Measurements from ENCODE around the gene ADAM10.

ADAM10 gene

DNA sequence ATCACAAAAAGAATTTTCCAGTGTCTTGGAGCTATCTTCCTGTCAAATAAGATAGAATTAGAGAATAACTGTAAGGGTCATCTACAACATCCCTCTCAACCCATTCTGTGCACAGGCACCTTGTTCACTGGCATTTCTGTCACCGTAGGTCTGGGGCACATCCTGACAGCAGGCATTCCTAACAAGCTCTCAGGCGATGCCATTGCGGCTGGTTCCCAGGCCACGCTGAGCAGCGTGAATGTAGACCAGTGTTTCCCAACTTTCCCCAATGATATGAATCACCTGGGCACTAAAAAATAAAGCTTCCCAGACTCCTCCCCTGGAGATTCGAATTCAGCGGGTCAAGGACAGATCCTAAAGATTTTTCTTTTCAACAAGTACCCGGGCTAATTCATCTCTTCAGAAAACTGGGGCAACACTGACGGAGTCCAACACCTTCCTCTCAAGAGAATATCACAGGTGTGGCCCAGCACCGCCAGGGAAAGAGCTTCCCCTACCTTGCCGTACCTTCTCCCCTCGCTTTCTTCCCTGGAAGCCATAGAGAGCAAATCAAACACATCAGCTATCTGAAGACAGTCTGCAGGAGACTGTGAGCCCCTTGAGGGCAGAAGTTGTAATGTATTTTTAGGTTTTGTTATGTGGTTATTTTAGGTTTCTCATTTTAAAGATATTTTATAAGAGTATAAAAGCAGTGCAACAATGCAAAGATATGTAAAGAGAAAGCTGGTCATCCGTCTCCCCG lies 174.3 kb downstream of the ADAM10 start:
- no peak for DNase-seq (ENCODE audit: low read depth)

GRCh38 chr15:58574631-58575030 lies 174.9 kb downstream of the ADAM10 start:
- no peak for DNase-seq (ENCODE audit: low read depth)

- no peak for DNase-seq (ENCODE audit: low read depth)
Observed at GRCh38 chr15:58573270-58573669, 176.2 kb downstream of the ADAM10 start.

DNA sequence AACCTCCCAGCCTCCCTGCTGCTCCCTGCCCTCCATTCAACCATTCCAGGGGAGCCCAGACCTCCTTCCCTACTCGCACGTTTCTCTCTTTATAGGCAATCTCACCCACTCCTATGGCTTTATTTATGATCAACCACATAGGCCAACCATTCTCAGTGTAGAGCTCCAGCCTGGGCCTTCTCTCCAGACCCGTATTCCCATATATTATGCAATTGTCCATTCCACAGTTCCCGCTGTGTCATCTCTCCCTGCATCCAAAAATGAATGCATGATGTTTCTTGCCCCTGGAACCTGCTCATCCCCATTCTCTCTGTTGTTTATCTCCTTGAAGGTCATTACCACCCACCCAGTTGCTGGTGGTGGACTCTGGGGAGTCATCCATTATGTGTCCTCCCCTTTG lies 177.0 kb downstream of the ADAM10 start:
- DNase-seq (ENCODE audit: low read depth), result no peak

- DNase-seq (ENCODE audit: low read depth), result no peak
Observed at GRCh38 chr15:58571491-58571890, 178.0 kb downstream of the ADAM10 start.

DNA sequence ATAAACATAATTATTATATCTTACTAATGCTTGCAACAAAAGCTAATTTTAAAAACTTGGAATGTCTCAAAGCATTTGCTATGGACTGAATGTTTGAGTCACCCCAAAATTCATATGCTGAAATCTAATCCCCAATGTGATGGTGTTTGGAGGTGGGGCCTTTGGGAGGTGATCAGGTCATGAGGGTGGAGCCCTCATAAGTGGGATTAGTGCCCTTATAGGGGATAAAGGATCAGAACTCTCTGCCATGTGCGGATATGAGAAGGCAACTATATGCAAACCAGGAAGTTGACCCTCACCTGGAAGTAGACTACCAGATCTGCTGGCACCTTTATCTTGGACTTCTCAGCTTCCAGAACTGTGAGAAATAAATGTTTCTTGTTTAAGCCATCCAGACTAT lies 180.1 kb downstream of the ADAM10 start:
- no peak for DNase-seq (ENCODE audit: low read depth)

GRCh38 chr15:58568157-58568571 lies 181.3 kb downstream of the ADAM10 start:
- DNase-seq (ENCODE audit: low read depth), result no peak

- DNase-seq (ENCODE audit: low read depth), result no peak
Observed at GRCh38 chr15:58566029-58566428, 183.5 kb downstream of the ADAM10 start.

GRCh38 chr15:58565619-58566018 lies 183.9 kb downstream of the ADAM10 start:
- no peak for DNase-seq (ENCODE audit: low read depth)

DNA sequence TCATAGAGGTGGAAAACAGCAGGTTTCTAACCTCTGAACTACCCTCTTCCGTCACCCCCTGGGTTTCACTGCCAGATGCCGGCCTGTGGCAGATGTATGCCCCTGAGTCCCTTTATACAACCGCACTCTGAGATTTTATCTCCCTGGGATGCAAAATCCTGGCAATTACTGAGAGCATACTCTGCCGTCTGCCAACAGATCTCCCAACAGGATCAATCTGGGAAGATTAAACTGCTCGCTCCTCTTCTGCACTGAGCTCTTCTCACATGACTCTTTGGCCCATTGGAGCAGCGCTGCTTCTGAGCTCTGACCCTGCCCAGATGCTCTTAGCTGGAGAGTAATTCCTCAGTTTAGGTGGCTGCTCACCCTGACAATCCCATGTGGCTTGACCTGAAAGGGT lies 184.5 kb downstream of the ADAM10 start:
- no peak for DNase-seq (ENCODE audit: low read depth)

DNA sequence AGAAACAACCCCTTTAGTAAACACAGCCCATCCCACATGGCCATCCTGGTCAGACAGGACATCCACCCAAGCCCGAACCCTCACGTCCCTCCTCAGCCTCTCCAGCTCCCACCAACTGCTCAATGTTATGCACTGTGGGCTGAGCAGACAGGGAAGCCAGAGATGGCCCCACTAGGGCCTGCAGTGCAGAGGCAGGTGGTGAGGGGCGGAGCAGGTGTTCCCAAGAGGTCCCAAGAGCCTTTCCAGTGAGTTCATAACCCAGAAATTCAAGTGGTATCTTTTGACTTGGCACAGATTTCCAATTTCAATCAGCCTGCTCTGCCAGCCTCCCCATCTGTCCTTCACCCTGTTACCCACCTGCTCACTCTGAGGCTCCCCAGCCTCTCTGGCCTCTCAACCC lies 187.4 kb downstream of the ADAM10 start:
- DNase-seq (ENCODE audit: low read depth), result no peak

DNA sequence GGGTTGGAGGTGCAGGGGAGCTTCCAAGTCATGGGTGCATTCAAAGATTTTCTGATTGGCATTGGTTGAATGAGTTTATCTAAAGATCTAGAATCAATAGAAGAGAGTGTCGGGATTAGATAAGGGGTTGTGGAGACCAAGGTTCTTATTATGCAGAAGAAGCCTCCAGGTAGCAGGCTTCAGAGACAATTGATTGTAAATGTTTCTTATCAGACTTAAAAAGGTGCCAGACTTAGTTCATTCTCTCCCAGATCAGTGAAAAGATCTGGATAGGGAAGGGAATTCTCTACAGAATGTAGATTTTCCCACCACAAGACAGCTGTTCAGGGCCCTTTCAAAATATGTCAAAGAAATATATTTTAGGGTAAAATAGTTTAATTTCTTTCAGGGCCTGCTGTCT lies 188.2 kb downstream of the ADAM10 start:
- no peak for DNase-seq (ENCODE audit: low read depth)

DNA sequence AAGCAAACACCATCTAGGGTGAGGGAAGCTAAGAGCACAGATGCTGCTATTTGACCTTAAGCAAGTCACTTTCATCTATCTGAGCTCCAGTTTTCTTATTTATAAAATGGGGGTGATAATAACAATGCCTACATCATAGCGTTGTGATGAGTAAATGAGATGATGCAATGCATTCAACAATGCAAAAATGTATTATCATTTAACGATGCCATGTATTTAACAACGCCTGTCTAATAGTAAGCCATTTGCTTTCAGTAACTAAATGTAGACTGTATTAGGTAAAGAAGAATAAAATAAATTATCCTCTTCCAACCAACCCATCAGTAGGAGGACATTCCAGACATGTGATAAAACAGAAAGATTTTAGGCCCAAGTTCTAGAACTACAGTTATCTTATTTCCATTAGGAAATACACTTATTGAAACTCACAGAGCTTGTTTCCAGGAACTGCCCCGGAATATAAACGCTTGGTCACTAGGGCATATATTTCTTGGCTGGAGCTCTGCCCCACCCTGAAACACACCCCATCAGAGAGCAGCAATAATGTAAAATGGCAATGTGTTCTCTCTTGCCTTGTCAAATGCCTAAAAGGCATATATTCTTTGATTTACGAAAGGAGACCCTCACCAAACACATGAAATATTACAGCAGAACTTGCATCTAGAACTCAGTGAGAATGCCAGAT lies 189.5 kb downstream of the ADAM10 start:
- no peak for DNase-seq (ENCODE audit: low read depth)

DNA sequence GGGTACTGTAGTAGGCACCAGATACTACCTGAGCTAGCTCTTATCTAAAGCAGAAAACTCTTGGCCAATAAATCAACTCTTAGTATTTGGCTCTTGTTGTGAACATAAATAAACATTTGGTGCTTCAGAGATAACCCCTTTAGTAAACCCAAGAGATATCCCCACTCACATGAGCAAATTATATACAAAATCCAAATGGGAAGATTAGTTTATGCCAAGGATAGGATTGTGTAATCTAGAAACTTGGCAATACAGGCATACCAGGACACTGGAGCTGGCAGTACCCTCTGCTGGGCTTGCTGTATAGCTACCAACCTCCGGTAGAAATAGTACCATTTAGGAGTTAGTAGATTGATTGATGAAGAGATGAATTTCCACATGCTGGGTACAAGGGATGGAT lies 190.7 kb downstream of the ADAM10 start:
- DNase-seq (ENCODE audit: low read depth), result no peak

DNA sequence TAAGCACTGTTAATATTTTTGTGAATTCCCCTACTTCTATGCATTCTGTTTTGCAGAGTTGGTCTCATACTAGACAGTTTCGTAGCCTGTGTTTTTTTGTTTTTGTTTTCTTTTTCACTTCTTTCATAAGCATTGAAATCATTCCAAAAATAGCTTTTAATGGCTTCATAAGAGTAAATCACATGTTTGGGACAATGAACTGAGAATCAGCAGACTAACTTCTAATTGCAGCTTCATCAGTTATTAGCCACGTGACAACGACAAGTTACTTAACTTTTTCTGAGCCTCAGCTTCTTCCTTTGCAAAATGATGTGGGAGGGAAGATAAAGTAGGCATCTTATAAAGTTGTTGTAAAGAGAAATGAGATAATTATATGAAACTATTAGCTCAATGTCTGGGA lies 193.0 kb downstream of the ADAM10 start:
- no peak for DNase-seq (ENCODE audit: low read depth)

- no peak for DNase-seq (ENCODE audit: low read depth)
Observed at GRCh38 chr15:58556028-58556361, 193.5 kb downstream of the ADAM10 start.

- no peak for DNase-seq (ENCODE audit: low read depth)
Observed at GRCh38 chr15:58555162-58556027, 194.1 kb downstream of the ADAM10 start.

DNA sequence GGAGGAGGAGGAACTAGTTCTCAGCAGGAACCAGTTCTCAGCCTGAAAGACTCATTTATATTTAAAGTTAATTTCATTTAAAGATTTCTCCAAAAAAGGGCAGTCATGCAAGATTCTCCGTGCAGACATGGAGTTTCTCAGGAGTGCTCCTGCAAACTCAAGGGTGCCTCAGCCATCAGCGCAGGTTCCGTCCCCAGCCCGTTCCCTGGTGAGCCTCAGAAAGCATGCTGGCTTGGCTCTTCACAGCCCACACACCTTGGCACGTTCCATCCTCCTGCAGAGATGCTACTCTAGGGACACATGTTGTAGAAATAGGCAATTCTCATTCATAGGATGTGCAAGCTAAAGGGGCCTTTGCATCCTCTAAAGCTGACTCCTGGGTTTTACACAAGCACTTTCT lies 194.7 kb downstream of the ADAM10 start:
- no peak for DNase-seq (ENCODE audit: low read depth)

DNA sequence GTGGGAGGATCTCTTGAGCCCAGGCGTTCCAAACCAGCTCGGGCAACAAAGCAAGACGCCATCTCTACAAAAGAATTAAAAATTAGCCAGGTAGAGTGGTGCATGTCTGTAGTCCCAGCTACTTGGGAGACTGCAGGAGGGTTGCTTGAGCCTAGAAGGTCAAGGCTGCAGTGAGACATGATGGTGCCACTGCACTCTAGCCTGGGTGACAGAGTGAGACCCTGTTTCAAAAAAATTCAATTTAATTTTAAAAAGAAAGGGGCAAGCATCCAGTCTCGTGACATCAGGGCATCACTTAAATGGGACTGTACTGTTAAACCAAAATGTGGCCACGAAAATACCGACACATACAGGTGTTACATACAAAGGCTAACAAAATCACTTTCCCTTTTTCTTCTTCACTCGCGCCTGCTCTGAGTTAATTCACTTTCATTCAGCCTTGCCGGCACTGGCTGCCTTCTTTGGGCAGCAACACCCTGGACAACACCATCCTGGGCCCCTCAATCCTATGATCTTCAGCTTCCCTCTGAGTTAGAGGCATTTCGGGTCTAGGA lies 196.1 kb downstream of the ADAM10 start:
- DNase-seq (ENCODE audit: low read depth), result no peak

GRCh38 chr15:58552505-58553364 lies 196.8 kb downstream of the ADAM10 start:
- no peak for DNase-seq (ENCODE audit: low read depth)

DNA sequence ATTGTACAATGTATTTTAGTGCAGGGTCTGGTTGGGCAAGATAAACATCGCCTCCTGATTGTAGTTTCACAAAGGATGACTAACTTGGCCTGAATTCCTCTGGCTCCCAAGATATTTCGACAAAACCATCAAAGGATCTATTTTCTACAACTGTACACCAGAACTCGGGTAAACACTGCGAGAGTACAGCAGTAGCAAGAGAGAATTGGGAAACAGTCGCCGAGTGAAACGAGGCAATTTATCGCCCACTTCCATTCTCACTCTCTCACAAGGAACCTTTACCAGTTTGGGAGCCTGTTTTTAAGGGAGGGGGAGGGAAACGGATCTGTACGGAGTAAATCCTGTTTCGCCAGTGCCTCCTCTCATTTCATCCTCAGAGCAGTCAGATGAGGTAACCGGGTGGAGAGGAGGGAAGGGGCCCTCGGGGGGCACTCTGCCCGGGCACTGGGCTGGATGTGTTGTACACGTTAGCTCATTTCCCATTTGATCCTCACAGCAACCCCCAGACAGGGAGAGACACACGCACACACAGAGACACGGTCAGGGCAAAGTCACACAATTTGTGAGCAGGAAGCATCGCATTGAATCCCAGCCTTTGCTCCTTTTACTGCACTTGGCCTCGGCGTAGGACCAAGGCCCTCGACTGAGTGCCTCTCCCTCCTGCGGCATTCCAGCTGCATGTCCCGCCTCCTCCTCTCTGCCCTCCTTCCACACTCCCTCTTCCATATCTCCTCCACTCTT lies 197.6 kb downstream of the ADAM10 start:
- no peak for DNase-seq (ENCODE audit: low read depth)
